Ishikawa (cell line): ENCODE data around the gene PTGFRN.

Experiments used
- EP300 ChIP-seq: IDR thresholded peaks from 2 replicates; pipeline ENCODE4 v1.6.1; 2012; ENCODE audit warnings: borderline replicate concordance
- RAD21 ChIP-seq: IDR thresholded peaks from 2 replicates; pipeline ENCODE4 v1.6.1; 2012; ENCODE audit warnings: low read depth
- TEAD4 ChIP-seq: IDR thresholded peaks from 2 replicates; pipeline ENCODE4 v1.6.1; 2012
- YY1 ChIP-seq: IDR thresholded peaks from 2 replicates; pipeline ENCODE4 v1.6.1; 2012; ENCODE audit warnings: low read depth
- TF ChIP-seq, protein P1 (sequence below): IDR thresholded peaks from 2 replicates; pipeline ENCODE4 v1.6.1; 2012
- TF ChIP-seq, protein P2 (sequence below): IDR thresholded peaks from 2 replicates; pipeline ENCODE4 v1.6.1; 2012; ENCODE audit warnings: low read depth, mild to moderate bottlenecking
- TF ChIP-seq, protein P3 (sequence below): IDR thresholded peaks from 2 replicates; pipeline ENCODE4 v1.6.1; 2012

DNA sequence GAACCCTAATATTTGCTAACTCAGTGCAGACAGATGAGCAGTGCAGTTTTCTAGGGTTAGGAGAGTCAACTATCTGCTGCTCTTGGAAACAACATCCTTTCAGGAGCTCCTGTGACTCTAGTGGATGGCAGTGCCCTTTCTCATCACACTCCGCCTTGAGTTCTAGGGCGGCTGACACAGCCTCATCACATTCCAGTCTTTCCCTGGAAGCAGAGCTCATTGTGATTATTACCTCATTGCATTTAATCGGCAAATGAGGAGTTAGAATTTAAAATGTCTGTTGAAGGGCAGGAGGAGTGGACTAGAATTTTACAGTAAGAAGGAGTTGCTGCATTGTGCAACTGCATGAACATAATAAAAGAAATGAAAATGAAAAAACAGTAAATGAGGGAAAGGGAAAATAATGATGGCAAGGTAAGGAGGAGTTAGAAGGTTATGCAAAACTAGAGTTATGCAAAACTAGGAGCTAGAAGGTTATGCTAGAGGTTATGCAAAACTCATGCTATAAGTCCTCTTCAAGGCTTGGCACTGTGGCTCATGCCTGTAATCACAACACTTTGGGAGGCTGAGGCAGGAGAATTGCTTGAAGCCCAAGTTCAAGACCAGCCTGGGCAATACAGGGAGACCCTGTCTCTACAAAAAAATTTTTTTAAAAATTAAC is 6.9 kb upstream of the PTGFRN start:
- TF ChIP-seq, protein P1, sequence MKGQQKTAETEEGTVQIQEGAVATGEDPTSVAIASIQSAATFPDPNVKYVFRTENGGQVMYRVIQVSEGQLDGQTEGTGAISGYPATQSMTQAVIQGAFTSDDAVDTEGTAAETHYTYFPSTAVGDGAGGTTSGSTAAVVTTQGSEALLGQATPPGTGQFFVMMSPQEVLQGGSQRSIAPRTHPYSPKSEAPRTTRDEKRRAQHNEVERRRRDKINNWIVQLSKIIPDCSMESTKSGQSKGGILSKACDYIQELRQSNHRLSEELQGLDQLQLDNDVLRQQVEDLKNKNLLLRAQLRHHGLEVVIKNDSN = no peak
- TF ChIP-seq, protein P2, sequence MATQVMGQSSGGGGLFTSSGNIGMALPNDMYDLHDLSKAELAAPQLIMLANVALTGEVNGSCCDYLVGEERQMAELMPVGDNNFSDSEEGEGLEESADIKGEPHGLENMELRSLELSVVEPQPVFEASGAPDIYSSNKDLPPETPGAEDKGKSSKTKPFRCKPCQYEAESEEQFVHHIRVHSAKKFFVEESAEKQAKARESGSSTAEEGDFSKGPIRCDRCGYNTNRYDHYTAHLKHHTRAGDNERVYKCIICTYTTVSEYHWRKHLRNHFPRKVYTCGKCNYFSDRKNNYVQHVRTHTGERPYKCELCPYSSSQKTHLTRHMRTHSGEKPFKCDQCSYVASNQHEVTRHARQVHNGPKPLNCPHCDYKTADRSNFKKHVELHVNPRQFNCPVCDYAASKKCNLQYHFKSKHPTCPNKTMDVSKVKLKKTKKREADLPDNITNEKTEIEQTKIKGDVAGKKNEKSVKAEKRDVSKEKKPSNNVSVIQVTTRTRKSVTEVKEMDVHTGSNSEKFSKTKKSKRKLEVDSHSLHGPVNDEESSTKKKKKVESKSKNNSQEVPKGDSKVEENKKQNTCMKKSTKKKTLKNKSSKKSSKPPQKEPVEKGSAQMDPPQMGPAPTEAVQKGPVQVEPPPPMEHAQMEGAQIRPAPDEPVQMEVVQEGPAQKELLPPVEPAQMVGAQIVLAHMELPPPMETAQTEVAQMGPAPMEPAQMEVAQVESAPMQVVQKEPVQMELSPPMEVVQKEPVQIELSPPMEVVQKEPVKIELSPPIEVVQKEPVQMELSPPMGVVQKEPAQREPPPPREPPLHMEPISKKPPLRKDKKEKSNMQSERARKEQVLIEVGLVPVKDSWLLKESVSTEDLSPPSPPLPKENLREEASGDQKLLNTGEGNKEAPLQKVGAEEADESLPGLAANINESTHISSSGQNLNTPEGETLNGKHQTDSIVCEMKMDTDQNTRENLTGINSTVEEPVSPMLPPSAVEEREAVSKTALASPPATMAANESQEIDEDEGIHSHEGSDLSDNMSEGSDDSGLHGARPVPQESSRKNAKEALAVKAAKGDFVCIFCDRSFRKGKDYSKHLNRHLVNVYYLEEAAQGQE = no peak
- no peak for TF ChIP-seq TEAD4
- TF ChIP-seq EP300 = no peak
- TF ChIP-seq RAD21 = no peak
- no peak for TF ChIP-seq YY1
- TF ChIP-seq, protein P3, sequence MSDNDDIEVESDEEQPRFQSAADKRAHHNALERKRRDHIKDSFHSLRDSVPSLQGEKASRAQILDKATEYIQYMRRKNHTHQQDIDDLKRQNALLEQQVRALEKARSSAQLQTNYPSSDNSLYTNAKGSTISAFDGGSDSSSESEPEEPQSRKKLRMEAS = no peak
